ENCODE data around the gene ROMO1. TPM values are rescaled to one million over a fixed set of nuclear protein-coding genes. Genes with fewer than 3 reads are reported as not detected.

Gene ROMO1
- total and polyA plus RNA-seq, 10 of the 15 experiments (the other 5 are each of a cell fraction or from before 2014, with no cell fraction given) = 23.2 to 631 (median 352) TPM

- peak; percentile 51; the same call in 1 of the 2 replicates for TF ChIP-seq ZBTB40 (IDR thresholded peaks at IDR 0.05; ENCODE audit: borderline replicate concordance)
- peak; percentile 89 for TF ChIP-seq CREM (IDR thresholded peaks at IDR 0.05; ENCODE audit: low read depth)
- TF ChIP-seq ZBTB33 (IDR thresholded peaks at IDR 0.05) = no peak
- TF ChIP-seq E4F1 (IDR thresholded peaks at IDR 0.05; ENCODE audit: borderline replicate concordance, partially characterized antibody) = peak; percentile 66
- no peak for TF ChIP-seq ESRRA (IDR thresholded peaks at IDR 0.05; ENCODE audit: low read length)
- TF ChIP-seq EP300 (IDR thresholded peaks at IDR 0.05; ENCODE audit: borderline replicate concordance in 1 of 2, control insufficient read depth in 1 of 2, low read depth in 2 of 2, low read length in 2 of 2) = no peak
- no peak for TF ChIP-seq RB1 (IDR thresholded peaks at IDR 0.05; ENCODE audit: borderline replicate concordance)
- TF ChIP-seq TCF12 (IDR thresholded peaks at IDR 0.05; ENCODE audit: low read depth, low read length) = no peak; the same call in 1 of the 2 replicates
- TF ChIP-seq MEF2B (IDR thresholded peaks at IDR 0.05; ENCODE audit: partially characterized antibody, poor library complexity, severe bottlenecking) = no peak
- TF ChIP-seq ZBED1 (IDR thresholded peaks at IDR 0.05; ENCODE audit: borderline replicate concordance) = peak; percentile 33; the same call in 1 of the 2 replicates
- peak; percentile 31; the same call in 1 of the 2 replicates for TF ChIP-seq SPI1 (IDR thresholded peaks at IDR 0.05; ENCODE audit: borderline replicate concordance, insufficient read depth, low read depth, low read length)
- no peak for TF ChIP-seq CBX3 (IDR thresholded peaks at IDR 0.05; ENCODE audit: borderline replicate concordance, low read depth)
- TF ChIP-seq ATF3 (IDR thresholded peaks at IDR 0.05; ENCODE audit: borderline replicate concordance, extremely low read depth, low read depth, low read length) = no peak
- no peak for TF ChIP-seq CTCF (IDR thresholded peaks at IDR 0.05 in 2 of 3, conservative IDR thresholded peaks at IDR 0.05 in 1 of 3; ENCODE audit: control insufficient read depth in 2 of 3, extremely low read depth in 1 of 3, insufficient read depth in 1 of 3, low read depth in 3 of 3, low read length in 3 of 3)
- no peak for TF ChIP-seq TCF7 (IDR thresholded peaks at IDR 0.05; ENCODE audit: borderline replicate concordance)
- no peak for TF ChIP-seq MTA2 (IDR thresholded peaks at IDR 0.05; ENCODE audit: low read depth)
These were observed 34.6 kb upstream of the ROMO1 start, which contains the start of the genes CPNE1 and RBM12 (continued) for GRCh38 chr20:35664466-35665206.

Data from GM12878 (cell line).